GM12892 (cell line): ENCODE data around the gene COL11A2.

Experiments
- POLR2A ChIP-seq: IDR thresholded peaks from 2 replicates; pipeline ENCODE4 v1.6.1; 2011; ENCODE audit warnings: low read depth, low read length, control low read depth
- POLR2AphosphoS5 ChIP-seq: IDR thresholded peaks from 2 replicates; pipeline ENCODE4 v1.6.1; 2011; ENCODE audit warnings: low read depth, low read length, control low read depth

GRCh38 chr6:33198853-33199436 lies 6.7 kb upstream of the COL11A2 start:
- TF ChIP-seq POLR2A (no peak), POLR2AphosphoS5 (no peak)
